SK-N-SH (cell line): ENCODE data around the gene POLR3E. TPM values are rescaled to one million over a fixed set of nuclear protein-coding genes. Genes with fewer than 3 reads are reported as not detected.

ENCODE experiments used
- CTCF ChIA-PET: fragments of 300-600, 350-600 bp; formaldehyde crosslinking; extraction: SDS; loops from one replicate; lab custom pipeline; 2021; lab: Yijun Ruan, JAX
- POLR2A ChIA-PET: fragments of 350-600 bp; sonication (Branson Sonifier 250); formaldehyde crosslinking; extraction: SDS; loops from one replicate; lab custom pipeline; 2020; ENCODE audit warnings: antibody characterized with exemption, inconsistent platforms; lab: Yijun Ruan, JAX
- DNase-seq: peaks from one replicate; pipeline ENCODE4 v3.0.0; 2012
- H2AFZ ChIP-seq: fragments of 200-600 bp; sonication (generic); 2 replicates; pipeline ENCODE4 v1.8.1; 2016; ENCODE audit warnings: antibody characterized with exemption, mild to moderate bottlenecking, low read depth
- H3F3A ChIP-seq: fragments of 200-600 bp; sonication (generic); replicated peaks from 2 replicates; pipeline ENCODE3; 2016; ENCODE audit warnings: antibody characterized with exemption, mild to moderate bottlenecking; ENCODE audit not compliant: insufficient read depth
- H3K27ac ChIP-seq, 2 experiments: fragments of 200-500 bp in 1 of 2; fragments of 200-600 bp in 1 of 2; sonication (Bioruptor generic) in 1 of 2; sonication (generic), shearing (Covaris generic) in 1 of 2; 2 replicates each; pipeline versions ENCODE4 v1.5.1 to v1.6.1; 2014 to 2016; ENCODE audit warnings: low read depth in 2 of 2, inconsistent platforms in 1 of 2, low read length in 1 of 2, mild to moderate bottlenecking in 1 of 2, mixed read lengths in 1 of 2
- H3K27me3 ChIP-seq: fragments of 200-600 bp; sonication (generic), shearing (Covaris generic); 2 replicates; pipeline ENCODE4 v1.6.1; 2016; ENCODE audit warnings: mixed run types; ENCODE audit not compliant: insufficient read depth
- H3K36me3 ChIP-seq, 2 experiments: fragments of 200-500 bp in 1 of 2; fragments of 200-600 bp in 1 of 2; sonication (Bioruptor generic) in 1 of 2; sonication (generic) in 1 of 2; replicated peaks in 1 of 2; 2 replicates each; pipeline versions ENCODE3 to v1.5.1; 2014 to 2016; ENCODE audit warnings: low read length in 1 of 2, mild to moderate bottlenecking in 1 of 2; ENCODE audit not compliant: insufficient read depth in 2 of 2, control insufficient read depth in 1 of 2
- H3K4me1 ChIP-seq, 2 experiments: fragments of 200-500 bp in 1 of 2; fragments of 200-600 bp in 1 of 2; sonication (Bioruptor generic) in 1 of 2; sonication (generic), shearing (Covaris generic) in 1 of 2; 2 replicates each; pipeline versions ENCODE4 v1.5.1 to v1.6.1; 2014 to 2016; ENCODE audit warnings: low read depth in 1 of 2, low read length in 1 of 2, mixed run types in 1 of 2; ENCODE audit not compliant: insufficient read depth in 2 of 2, control insufficient read depth in 1 of 2
- H3K4me2 ChIP-seq: fragments of 200-600 bp; sonication (generic), shearing (Covaris generic); 2 replicates; pipeline ENCODE4 v1.6.1; 2017; ENCODE audit warnings: mixed run types
- H3K4me3 ChIP-seq, 2 experiments: fragments of 200-500 bp in 1 of 2; fragments of 200-600 bp in 1 of 2; sonication (Bioruptor generic) in 1 of 2; sonication (generic), shearing (Covaris generic) in 1 of 2; 2 replicates each; pipeline versions ENCODE4 v1.5.1 to v1.8.1; 2014 to 2016; ENCODE audit warnings: low read depth in 2 of 2, inconsistent platforms in 1 of 2, low read length in 1 of 2, mild to moderate bottlenecking in 1 of 2, mixed read lengths in 1 of 2, moderate library complexity in 1 of 2
- H3K79me2 ChIP-seq: fragments of 200-600 bp; sonication (generic); 2 replicates; pipeline ENCODE4 v1.8.1; 2017; ENCODE audit warnings: mild to moderate bottlenecking; ENCODE audit not compliant: insufficient read depth
- H3K9ac ChIP-seq: fragments of 200-600 bp; sonication (generic); 2 replicates; pipeline ENCODE4 v1.6.1; 2017; ENCODE audit warnings: mixed run types
- H3K9me2 ChIP-seq: fragments of 200-600 bp; sonication (generic); 2 replicates; pipeline ENCODE4 v1.6.1; 2017; ENCODE audit warnings: mixed run types
- H3K9me3 ChIP-seq: fragments of 200-600 bp; sonication (generic); 2 replicates; pipeline ENCODE4 v1.6.1; 2017; ENCODE audit warnings: mixed run types, mild to moderate bottlenecking, moderate library complexity
- H4K20me1 ChIP-seq: fragments of 200-600 bp; sonication (generic); 2 replicates; pipeline ENCODE4 v1.6.1; 2017; ENCODE audit warnings: mild to moderate bottlenecking, mixed run types; ENCODE audit not compliant: insufficient read depth
- CHD2 ChIP-seq: fragments of 150-350 bp; IDR thresholded peaks from 2 replicates; pipeline ENCODE4 v1.6.1; 2018; ENCODE audit warnings: low read length; ENCODE audit not compliant: partially characterized antibody
- ELF1 ChIP-seq: IDR thresholded peaks from 2 replicates; pipeline ENCODE4 v1.4.0; 2012
- EZH2phosphoT487 ChIP-seq: fragments of 200-600 bp; sonication (generic); IDR thresholded peaks from 2 replicates; pipeline ENCODE4 v1.6.1; 2017; ENCODE audit warnings: low read depth, mixed run types, mild to moderate bottlenecking, antibody characterized with exemption, moderate library complexity, borderline replicate concordance
- FOSL2 ChIP-seq: IDR thresholded peaks from 2 replicates; pipeline ENCODE4 v1.4.0; 2012; ENCODE audit warnings: low read depth, mild to moderate bottlenecking, moderate library complexity, borderline replicate concordance
- GABPA ChIP-seq: IDR thresholded peaks from 2 replicates; pipeline ENCODE4 v1.4.0; 2012; ENCODE audit warnings: low read depth, mild to moderate bottlenecking
- GATA2 ChIP-seq: sonication (generic); formaldehyde crosslinking; IDR thresholded peaks from 2 replicates; pipeline ENCODE4 v1.5.0; 2020; ENCODE audit warnings: mild to moderate bottlenecking, missing genetic modification reagents
- JUND ChIP-seq: IDR thresholded peaks from 2 replicates; pipeline ENCODE4 v1.4.0; 2012
- MEF2A ChIP-seq: IDR thresholded peaks from 2 replicates; pipeline ENCODE4 v1.4.0; 2012; ENCODE audit warnings: low read depth, borderline replicate concordance
- MXI1 ChIP-seq: IDR thresholded peaks from 2 replicates; pipeline ENCODE4 v1.6.1; 2012; ENCODE audit warnings: mild to moderate bottlenecking, low read depth, low read length, improper control_type of control experiment
- NFIC ChIP-seq: IDR thresholded peaks from 2 replicates; pipeline ENCODE4 v1.4.0; 2012; ENCODE audit warnings: borderline replicate concordance
- NRF1 ChIP-seq: IDR thresholded peaks from 2 replicates; pipeline ENCODE4 v1.6.1; 2012; ENCODE audit warnings: low read depth, mild to moderate bottlenecking, low read length
- POLR2AphosphoS5 ChIP-seq: IDR thresholded peaks from 2 replicates; pipeline ENCODE4 v1.6.1; 2012; ENCODE audit warnings: low read depth, low read length
- RCOR1 ChIP-seq: fragments of 150-350 bp; IDR thresholded peaks from 2 replicates; pipeline ENCODE4 v1.6.1; 2017; ENCODE audit warnings: antibody characterized with exemption, low read length
- SIN3A ChIP-seq: IDR thresholded peaks from 2 replicates; pipeline ENCODE4 v1.6.1; 2012; ENCODE audit warnings: low read depth, mild to moderate bottlenecking, low read length, moderate library complexity, borderline replicate concordance
- SMC3 ChIP-seq: IDR thresholded peaks from 2 replicates; pipeline ENCODE4 v1.6.1; 2012; ENCODE audit warnings: low read depth, low read length, improper control_type of control experiment
- TEAD4 ChIP-seq: IDR thresholded peaks from 2 replicates; pipeline ENCODE4 v1.4.0; 2012; ENCODE audit warnings: mild to moderate bottlenecking, borderline replicate concordance; ENCODE audit not compliant: insufficient read depth
- WGBS: methylation state at CpG from one replicate; pipeline ENCODE4 v1.1.6; 2017; ENCODE audit warnings: low lambda C conversion rate; 5-methylcytosine and 5-hydroxymethylcytosine counted together
- polyA plus RNA-seq, 3 experiments: library from polyadenylated mRNA; depleted of rRNA; stranded (reverse); fragments of >200 nt; gene quantifications; 2 replicates each; pipeline ENCODE4 v1.2.3, GENCODE V29; 2012
- TF ChIP-seq, protein P1 (sequence below): fragments of 200-600 bp; sonication (generic); IDR thresholded peaks from 2 replicates; pipeline ENCODE4 v1.6.1; 2017; ENCODE audit warnings: antibody characterized with exemption, mild to moderate bottlenecking, moderate library complexity
- TF ChIP-seq, protein P2 (sequence below): IDR thresholded peaks from 2 replicates; pipeline ENCODE4 v1.4.0; 2012; ENCODE audit warnings: low read depth, borderline replicate concordance
- TF ChIP-seq, protein P3 (sequence below): fragments of 150-350 bp; IDR thresholded peaks from 2 replicates; pipeline ENCODE4 v1.6.1; 2017; ENCODE audit warnings: antibody characterized with exemption, low read length, low read depth, borderline replicate concordance
- TF ChIP-seq, protein P4 (sequence below): IDR thresholded peaks from 2 replicates; pipeline ENCODE4 v1.4.0; 2012; ENCODE audit warnings: low read depth
- TF ChIP-seq, protein P5 (sequence below): IDR thresholded peaks from 2 replicates; pipeline ENCODE4; 2012
- TF ChIP-seq, protein P6 (sequence below): IDR thresholded peaks from 2 replicates; pipeline ENCODE4 v1.4.0; 2012; ENCODE audit warnings: low read depth, borderline replicate concordance

The POLR3E gene
- polyA plus RNA-seq, 1 of the 3 experiments (the other 2 are of a cell fraction): 59.6 TPM

DNA sequence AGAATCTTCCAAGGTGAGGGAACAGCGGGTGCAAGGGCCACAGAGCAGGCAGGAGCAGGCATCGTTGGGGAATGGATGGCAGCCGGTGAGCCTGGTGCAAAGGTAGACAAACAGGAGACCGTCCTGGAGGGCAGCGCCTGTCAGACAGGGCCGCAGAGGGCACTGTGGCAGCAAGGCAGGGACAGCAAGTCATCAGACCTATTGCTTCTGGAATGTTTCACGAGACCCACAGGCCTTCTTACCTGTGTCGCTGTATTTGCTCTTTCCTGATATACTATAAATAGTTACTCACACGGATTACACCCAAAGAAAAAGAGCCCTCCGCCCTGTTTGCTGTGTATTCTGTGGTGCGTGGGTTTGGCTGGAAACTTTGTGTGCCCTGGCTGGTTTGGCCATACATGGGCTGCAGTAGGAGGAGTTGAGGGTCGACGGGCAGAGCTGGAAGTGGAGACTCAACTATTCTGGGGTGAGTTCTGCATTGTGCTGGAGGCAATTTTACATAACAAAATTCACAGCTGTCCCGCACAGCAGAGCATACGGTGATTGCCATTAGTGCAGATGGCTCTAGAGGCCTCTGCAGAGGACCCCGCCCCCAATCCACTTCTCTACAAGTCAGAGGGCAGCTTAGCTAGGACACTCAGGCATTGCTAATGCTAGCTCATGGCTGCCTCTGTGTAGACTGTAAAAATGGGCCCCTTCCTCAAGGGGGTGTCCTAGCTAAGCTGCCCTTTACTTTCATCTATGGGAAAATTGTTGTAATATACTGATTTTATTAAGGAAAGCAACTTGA lies 18.6 kb upstream of the POLR3E start (continued):
- TF ChIP-seq TEAD4: no peak
- TF ChIP-seq, protein P1, sequence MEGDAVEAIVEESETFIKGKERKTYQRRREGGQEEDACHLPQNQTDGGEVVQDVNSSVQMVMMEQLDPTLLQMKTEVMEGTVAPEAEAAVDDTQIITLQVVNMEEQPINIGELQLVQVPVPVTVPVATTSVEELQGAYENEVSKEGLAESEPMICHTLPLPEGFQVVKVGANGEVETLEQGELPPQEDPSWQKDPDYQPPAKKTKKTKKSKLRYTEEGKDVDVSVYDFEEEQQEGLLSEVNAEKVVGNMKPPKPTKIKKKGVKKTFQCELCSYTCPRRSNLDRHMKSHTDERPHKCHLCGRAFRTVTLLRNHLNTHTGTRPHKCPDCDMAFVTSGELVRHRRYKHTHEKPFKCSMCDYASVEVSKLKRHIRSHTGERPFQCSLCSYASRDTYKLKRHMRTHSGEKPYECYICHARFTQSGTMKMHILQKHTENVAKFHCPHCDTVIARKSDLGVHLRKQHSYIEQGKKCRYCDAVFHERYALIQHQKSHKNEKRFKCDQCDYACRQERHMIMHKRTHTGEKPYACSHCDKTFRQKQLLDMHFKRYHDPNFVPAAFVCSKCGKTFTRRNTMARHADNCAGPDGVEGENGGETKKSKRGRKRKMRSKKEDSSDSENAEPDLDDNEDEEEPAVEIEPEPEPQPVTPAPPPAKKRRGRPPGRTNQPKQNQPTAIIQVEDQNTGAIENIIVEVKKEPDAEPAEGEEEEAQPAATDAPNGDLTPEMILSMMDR: no peak

DNA sequence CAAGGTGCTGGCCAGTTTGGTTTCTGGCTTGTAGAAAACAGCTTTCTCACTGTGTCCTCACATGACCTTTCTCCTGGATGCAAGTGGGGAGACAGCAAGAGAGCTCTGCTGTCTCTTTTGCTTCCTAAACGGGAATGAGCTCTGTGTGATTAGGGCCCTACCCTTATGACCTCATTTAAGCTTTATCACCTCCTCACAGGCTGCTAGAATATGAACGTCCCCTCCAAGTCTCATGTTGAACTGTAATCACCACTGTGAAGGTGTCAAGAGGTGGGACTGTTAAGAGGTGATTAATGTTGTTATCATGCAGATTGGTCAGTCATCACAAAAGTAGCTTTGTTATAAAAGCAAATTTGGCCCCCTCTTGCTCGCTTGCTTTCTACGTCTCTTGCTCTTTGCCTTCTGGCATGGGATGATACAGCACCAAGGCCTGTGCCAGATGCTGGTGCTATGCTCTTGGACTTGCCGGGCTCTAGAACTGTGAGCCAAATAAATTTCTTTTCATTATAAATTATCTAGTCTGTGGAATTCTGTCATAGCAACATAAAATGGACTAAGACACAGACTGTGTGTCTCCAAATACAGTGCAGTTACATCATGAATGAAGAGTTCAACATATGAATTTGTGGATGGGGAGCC lies 14.8 kb upstream of the POLR3E start:
- Histone ChIP-seq H3K9ac (no peak overlapping the region), H3K9me2 (no peaks in the 10 kb centered on the region), H3K27me3 (no peaks in the 10 kb centered on the region), H3K9me3 (no peaks in the 10 kb centered on the region), H3K4me3 (no peak overlapping the region), H3K79me2 (no peaks in the 10 kb centered on the region), H2AFZ (no peak overlapping the region), H3F3A (no peaks in the 10 kb centered on the region), H3K36me3 (peaks cover 15 to 28% of the 10 kb centered on the region in 2 experiments), H3K27ac (no peak overlapping the region), H4K20me1 (no peaks in the 10 kb centered on the region), H3K4me1 (peaks cover 0 to 5% of the 10 kb centered on the region in 2 experiments; a peak in 1 of 4 replicates), H3K4me2 (no peak overlapping the region)
- CTCF ChIA-PET: interaction anchor here (0.9 to 1.4 kb wide), 3 partner anchors 14 to 78 kb away, joined by 3 to 4 read pairs (median 3); no protein-coding TSS in a partner anchor
- no peak for DNase-seq
- WGBS: 85% methylated on average over 5 of the region's 5 CpGs
- TF ChIP-seq POLR2AphosphoS5: no peak
- no peak for TF ChIP-seq NRF1
- TF ChIP-seq MEF2A: no peak
- TF ChIP-seq, protein P2, sequence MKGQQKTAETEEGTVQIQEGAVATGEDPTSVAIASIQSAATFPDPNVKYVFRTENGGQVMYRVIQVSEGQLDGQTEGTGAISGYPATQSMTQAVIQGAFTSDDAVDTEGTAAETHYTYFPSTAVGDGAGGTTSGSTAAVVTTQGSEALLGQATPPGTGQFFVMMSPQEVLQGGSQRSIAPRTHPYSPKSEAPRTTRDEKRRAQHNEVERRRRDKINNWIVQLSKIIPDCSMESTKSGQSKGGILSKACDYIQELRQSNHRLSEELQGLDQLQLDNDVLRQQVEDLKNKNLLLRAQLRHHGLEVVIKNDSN: no peak
- TF ChIP-seq, protein P3, sequence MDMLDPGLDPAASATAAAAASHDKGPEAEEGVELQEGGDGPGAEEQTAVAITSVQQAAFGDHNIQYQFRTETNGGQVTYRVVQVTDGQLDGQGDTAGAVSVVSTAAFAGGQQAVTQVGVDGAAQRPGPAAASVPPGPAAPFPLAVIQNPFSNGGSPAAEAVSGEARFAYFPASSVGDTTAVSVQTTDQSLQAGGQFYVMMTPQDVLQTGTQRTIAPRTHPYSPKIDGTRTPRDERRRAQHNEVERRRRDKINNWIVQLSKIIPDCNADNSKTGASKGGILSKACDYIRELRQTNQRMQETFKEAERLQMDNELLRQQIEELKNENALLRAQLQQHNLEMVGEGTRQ: no peak
- TF ChIP-seq GATA2 (CRISPR knock-in tag): no peak
- no peak for TF ChIP-seq FOSL2
- TF ChIP-seq EZH2phosphoT487: no peak
- TF ChIP-seq RCOR1: no peak
- no peak for TF ChIP-seq MXI1
- TF ChIP-seq, protein P4, sequence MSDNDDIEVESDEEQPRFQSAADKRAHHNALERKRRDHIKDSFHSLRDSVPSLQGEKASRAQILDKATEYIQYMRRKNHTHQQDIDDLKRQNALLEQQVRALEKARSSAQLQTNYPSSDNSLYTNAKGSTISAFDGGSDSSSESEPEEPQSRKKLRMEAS: no peak
- no peak for TF ChIP-seq CHD2
- TF ChIP-seq ELF1: no peak
- no peak for TF ChIP-seq SMC3
- TF ChIP-seq, protein P5, sequence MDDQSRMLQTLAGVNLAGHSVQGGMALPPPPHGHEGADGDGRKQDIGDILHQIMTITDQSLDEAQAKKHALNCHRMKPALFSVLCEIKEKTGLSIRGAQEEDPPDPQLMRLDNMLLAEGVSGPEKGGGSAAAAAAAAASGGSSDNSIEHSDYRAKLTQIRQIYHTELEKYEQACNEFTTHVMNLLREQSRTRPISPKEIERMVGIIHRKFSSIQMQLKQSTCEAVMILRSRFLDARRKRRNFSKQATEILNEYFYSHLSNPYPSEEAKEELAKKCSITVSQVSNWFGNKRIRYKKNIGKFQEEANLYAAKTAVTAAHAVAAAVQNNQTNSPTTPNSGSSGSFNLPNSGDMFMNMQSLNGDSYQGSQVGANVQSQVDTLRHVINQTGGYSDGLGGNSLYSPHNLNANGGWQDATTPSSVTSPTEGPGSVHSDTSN: no peak
- TF ChIP-seq, protein P6, sequence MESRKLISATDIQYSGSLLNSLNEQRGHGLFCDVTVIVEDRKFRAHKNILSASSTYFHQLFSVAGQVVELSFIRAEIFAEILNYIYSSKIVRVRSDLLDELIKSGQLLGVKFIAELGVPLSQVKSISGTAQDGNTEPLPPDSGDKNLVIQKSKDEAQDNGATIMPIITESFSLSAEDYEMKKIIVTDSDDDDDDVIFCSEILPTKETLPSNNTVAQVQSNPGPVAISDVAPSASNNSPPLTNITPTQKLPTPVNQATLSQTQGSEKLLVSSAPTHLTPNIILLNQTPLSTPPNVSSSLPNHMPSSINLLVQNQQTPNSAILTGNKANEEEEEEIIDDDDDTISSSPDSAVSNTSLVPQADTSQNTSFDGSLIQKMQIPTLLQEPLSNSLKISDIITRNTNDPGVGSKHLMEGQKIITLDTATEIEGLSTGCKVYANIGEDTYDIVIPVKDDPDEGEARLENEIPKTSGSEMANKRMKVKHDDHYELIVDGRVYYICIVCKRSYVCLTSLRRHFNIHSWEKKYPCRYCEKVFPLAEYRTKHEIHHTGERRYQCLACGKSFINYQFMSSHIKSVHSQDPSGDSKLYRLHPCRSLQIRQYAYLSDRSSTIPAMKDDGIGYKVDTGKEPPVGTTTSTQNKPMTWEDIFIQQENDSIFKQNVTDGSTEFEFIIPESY: no peak
- TF ChIP-seq GABPA: no peak
- TF ChIP-seq SIN3A: no peak
- no peak for TF ChIP-seq NFIC
- no peak for TF ChIP-seq JUND
- POLR2A ChIA-PET: no interaction called here
